NCI-H2171 (cell line): ENCODE data around the gene FOXK2.
"Not testable (repeated sequence)": the region's sequence is repeated elsewhere in the genome, so short reads cannot be mapped to it uniquely, and the experiment has no call there.

Source experiments
- DNase-seq: peaks from one replicate; lab custom pipeline; 2025; lab: John Stamatoyannopoulos, UW

Gene FOXK2

DNA sequence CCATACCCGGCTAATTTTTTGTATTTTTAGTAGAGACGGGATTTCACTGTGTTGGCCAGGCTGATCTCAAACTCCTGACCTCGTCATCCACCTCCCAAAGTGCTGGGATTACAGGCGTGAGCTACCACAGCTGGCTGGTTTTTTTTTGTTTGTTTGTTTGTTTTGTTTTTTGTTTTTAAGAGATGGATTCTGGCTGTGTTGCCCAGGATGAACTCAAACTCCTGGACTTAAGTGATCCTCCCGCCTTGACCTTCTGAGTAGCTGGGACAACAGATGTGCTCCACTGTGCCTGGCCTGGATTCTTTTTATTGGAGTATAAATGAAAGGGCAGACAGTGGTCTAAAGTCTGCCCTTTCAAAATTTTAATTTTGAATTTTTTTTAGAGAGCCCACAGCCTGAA is 44.7 kb downstream of the FOXK2 start:
- no peak for DNase-seq

DNA sequence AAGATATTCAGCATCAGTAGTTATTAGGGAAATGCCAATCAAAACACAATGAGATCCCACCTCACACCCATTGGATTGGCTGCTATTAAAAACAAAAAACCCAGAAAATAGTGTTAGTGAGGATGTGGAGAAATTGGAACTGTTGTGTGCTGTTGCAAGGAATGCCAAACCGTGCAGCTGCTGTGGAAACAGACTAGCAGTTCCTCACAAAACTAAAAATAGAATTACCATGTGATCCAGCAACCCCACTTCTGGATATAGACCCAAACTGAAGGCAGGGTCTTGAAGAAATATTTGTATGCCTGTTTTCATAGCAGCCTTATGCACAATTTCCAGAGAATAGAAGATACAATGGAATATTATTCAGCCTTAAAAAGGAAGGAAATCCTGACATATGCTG is 46.0 kb downstream of the FOXK2 start:
- DNase-seq, result no peak

DNA sequence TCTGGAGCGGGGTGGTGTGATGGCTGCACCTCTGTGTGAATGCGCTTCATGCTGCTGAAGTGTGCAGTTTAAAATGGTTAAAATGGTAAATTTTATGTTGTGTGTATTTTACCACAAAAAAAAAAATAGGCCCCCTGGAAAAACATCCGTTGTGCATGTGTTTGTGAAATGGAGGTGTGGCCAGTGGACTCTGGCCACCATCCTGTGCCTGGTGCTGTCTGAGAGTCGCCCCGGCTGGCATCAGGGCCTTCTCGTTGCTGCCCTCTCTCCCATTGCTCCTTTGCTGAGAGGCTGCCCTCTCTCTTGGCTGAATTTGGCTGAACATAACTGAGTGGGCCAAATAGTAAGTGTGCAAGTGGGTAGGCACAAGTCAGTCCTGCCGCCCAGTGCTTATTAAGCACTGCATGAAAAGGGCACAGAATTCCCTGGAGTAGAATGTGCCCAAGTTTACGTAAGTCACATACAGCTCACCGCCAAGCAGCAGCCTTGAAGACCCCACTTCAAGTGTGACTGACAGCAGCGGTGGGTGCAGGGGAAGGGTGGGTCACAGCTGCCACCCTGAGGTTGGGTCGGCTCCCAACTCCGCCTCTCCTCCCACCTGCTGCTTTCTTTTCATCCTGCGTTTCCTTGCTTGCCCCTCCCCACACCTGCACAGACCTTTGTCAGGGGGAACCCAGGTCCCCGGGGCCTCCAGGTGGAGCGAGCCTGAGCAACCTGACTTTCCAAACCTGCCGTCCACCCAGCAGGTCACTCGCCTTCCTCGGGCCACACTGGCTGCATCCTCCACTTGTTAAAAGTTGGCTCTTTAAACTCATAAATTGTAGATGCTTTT is 46.8 kb downstream of the FOXK2 start:
- no peak for DNase-seq

DNA sequence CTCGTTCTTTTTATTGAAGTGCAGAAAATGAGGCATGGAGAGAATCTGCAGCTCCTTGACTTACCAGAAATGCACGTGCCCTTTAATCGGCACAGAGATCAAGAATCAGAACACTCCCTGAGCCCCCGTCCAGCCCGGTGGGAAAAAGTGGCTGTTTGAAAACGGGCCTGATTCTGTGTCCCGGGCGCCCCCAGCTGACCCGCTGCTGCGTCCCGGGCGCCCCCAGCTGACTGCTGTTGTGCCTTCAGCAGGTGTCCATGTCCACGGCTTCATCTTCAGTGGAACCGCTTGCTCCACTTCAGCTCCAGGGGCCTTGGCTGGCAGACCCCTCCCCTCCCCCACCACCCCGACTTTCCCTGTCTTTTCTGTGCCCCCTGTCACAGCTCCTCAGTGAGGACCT is 47.8 kb downstream of the FOXK2 start:
- DNase-seq, result no peak

DNA sequence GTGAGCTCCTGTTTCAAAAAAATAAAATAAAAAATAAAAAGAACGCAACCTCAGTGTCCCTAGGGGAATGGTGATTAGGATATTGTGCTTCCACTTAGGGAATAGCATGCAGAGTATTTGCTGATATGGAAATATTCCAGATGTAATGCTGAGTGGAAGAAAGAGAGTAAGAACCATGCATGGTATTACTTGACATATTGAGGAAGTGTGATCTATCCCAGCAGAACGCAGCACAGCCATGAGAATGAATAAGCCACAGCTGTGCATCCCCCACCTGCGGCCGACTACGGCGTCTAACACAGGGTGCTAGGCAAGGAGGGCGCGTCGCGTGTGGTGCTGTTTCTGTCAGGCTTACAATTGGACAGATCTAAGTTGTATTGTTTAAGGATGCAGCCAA is 49.5 kb downstream of the FOXK2 start:
- DNase-seq, result no peak

DNA sequence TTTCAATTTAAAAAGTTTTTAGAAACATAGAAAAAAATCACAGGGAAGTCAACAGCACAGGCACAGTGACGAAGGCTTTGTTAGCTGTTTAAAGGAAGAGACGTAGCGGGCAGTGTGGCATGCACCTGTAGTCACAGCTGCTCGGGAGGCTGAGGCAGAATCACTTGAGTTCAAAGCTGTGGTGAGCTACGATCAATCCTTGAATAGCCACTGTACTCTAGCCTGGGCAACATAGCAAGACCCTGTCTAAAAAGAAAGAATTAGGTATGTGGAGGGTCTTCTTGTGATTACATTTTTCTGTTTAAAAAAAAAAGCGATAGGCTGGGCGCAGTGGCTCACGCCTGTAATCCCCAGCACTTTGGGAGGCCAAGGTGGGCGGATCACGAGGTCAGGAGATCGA is 50.1 kb downstream of the FOXK2 start:
- no peak for DNase-seq

DNA sequence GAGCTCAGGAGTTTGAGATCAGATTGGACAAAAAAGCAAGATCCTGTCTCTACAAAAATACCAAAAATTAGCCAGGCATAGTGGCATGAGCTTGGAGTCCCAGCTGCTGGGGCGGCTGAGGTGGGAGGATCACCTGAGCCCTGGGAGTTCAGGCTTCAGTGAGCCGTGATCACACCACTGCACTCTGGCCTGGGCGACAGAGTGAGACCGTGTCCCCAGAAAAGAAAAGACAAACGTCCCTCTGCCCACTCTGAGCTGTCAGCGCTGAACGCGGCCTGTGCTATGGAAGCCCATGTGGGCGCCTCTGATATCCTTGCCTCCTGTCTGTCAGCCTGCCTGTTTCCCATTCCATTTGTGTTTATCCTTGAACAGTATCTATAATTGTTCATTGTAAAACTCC is 50.7 kb downstream of the FOXK2 start:
- DNase-seq, result no peak

DNA sequence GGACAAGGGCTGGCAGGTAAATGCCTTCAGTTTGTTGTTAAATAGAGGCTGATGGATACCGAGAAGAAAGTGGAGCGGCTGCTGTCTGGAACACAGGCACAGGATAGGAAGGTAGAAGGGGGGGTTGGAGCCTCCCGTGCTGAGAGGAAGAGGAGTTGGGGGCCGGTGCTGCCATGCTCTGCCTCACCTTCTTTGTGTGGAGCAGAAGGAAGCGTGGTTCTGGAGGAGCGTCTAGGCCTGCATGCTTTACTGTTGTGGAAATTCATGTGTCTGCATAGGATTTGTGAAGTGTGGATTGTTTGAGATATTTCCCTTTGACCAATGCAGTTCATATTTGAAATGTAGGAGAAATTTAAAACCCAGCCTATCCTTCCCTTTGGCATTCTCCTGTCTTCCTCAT is 52.3 kb downstream of the FOXK2 start:
- DNase-seq, result no peak

DNA sequence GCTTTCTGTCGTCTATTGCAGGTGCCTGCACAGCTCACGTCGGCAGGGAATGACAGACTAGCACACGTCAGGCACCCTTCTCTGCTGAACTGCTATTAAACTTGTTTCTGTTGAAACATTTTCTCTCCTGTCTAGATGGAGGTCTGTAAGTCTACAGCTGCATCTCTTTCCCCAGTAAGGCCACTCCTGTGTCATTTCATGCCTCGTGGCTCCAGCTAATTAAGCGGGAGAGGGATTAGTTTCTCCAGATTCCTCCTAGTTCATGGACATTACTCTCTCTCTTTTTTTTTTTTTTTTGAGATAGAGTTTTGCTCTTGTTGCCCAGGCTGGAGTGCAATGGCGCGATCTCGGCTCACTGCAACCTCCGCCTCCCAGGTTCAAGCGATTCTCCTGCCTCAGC is 54.5 kb downstream of the FOXK2 start:
- DNase-seq, result no peak

DNA sequence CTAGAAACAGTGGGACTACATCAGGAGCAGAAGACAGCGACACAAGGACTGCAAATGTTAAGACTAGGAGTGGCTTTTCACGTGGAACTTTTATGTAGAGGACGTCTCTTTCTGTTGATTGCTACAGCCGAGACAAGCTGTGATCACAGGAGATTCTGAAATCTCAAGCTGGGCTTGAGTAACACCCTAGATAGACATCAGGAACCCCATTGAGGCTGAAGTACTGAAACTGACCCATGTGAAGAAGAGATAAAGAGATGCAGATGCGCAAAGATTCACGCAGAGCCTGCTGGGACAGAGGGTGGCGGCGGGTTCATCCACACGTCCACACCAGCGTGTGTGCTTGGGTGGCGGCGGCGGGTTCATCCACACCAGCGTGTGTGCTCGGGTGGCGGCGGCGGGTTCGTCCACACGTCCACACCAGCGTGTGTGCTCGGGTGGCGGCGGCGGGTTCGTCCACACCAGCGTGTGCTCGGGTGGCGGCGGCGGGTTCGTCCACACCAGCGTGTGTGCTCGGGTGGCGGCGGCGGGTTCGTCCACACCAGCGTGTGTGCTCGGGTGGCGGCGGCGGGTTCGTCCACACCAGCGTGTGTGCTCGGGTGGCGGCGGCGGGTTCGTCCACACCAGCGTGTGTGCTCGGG is 56.2 kb downstream of the FOXK2 start:
- not testable (repeated sequence) for DNase-seq

DNA sequence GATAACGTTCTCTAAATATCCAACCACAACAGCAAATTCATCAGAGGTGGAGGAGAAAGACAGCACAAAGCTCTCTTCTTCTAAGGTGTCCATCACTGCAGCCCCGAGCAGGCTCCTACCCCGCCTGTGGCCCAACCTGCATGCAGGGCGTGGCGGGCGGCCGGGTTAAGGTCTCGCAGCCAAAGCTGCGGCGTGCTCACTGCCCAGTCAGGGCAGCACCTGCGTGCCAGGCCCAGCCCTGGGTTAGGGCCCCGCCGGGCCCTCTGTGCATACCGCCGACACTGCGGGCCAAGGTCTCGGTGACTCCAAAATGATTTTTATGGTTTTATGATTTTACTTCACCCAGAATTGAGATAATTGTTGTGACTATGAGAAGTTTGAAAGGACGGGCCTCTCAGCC is 57.8 kb downstream of the FOXK2 start:
- no peak for DNase-seq

DNA sequence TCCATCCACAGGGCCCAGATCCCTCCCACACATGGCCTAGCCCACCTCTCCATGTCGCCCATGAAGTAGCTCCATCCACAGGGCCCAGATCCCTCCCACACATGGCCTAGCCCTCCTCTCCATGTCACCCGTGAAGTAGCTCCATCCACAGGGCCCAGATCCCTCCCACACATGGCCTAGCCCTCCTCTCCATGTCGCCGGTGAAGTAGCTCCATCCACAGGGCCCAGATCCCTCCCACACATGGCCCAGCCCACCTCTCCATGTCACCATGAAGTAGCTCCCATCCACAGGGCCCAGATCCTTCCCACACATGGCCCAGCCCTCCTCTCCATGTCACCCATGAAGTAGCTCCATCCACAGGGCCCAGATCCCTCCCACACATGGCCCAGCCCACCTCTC is 60.4 kb downstream of the FOXK2 start:
- DNase-seq, result not testable (repeated sequence)

DNA sequence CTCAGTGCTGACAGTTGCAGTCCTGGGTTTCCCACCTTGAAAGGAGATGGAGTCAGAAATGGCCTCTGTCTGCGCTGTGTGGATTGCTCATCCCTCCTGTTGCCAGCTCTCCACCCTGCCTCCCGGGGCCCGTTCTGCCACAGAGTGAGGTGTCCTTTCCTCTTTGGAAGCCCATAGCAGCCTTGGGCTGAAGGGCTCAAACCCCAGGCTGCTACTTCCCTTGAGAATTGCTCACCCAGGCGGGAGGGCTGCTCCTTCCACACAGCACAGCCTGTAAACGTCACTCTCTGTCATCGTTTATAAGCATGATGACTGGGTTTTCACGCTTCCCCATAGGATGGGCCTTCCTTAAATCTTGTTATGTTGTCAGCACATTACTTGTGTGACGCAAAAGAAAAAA is 62.7 kb downstream of the FOXK2 start:
- DNase-seq, result no peak

DNA sequence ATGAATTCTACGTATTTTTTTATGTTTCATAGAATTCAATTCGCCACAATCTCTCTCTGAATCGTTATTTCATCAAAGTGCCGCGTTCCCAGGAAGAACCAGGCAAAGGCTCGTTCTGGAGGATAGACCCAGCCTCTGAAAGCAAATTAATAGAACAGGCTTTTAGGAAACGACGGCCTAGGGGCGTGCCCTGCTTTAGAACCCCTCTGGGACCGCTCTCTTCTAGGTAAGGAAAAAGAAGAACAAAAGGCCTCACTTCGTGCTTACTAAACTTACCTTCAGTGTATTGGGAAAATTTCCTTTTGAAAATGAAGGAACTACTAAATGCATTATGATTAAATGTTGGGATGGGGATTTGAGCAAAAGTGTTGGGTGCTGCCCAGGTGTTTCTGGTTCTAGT is 63.2 kb downstream of the FOXK2 start:
- DNase-seq, result no peak

DNA sequence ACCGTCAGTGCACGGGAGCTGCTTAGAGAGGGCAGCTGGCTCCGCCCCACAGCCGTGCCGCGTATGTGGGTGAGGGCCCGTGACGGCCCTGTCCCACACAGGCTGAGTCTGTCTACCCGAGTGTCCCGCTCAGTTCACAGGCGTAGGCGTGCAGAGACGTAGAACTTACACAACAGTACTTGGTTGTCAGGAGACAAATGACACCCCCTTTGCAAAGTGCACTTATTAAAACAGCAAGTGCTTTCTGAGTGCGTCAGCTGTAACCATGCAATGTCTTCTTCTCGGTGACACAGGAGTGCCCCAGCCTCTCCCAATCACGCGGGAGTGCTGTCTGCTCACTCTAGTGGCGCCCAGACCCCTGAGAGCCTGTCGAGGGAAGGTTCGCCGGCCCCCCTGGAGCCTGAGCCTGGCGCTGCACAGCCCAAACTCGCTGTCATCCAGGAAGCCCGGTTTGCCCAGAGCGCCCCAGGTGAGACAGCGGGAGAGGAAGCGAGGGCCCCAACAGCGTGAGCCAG is 64.2 kb downstream of the FOXK2 start:
- no peak for DNase-seq

DNA sequence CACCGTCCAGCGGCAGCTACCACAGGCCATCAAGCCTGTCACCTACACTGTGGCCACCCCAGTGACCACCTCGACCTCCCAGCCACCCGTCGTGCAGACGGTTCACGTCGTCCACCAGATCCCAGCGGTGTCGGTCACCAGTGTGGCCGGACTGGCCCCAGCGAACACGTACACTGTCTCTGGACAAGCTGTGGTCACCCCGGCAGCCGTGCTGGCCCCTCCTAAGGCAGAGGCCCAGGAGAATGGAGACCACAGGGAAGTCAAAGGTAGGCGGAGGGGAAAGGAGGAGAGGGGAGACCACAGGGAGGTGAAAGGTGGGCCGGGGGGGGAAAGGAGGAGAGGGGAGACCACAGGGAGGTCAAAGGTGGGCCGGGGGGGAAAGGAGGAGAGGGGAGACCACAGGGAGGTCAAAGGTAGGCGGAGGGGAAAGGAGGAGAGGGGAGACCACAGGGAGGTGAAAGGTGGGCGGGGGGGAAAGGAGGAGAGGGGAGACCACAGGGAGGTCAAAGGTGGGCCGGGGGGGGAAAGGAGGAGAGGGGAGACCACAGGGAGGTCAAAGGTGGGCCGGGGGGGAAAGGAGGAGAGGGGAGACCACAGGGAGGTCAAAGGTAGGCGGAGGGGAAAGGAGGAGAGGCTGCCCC is 66.5 kb downstream of the FOXK2 start:
- not testable (repeated sequence) for DNase-seq

DNA sequence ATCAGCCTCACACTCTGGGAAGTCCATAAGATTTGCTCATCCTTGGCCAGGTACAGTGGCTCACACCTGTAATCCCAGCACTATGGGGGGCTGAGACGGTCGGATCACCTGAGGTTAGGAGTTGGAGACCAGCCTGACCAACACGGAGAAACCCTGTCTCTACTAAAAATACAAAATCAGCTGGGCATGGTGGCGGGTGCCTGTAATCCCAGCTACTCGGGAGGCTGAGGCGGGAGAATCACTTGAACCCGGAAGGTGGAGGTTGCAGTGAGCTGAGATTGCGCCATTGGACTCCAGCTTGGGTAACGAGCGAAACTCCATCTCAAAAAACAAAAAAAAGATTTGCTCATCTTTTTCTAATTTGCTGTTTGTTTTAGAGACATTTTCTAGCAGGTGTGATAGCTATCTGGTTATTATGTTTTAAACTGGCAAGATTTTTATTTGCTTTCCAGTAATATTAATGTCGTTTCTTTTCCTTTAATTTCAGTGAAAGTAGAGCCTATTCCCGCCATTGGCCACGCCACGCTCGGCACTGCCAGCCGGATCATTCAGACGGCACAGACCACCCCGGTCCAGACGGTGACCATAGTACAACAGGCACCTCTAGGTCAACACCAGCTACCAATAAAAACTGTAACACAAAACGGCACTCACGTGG is 67.2 kb downstream of the FOXK2 start:
- DNase-seq, result no peak

DNA sequence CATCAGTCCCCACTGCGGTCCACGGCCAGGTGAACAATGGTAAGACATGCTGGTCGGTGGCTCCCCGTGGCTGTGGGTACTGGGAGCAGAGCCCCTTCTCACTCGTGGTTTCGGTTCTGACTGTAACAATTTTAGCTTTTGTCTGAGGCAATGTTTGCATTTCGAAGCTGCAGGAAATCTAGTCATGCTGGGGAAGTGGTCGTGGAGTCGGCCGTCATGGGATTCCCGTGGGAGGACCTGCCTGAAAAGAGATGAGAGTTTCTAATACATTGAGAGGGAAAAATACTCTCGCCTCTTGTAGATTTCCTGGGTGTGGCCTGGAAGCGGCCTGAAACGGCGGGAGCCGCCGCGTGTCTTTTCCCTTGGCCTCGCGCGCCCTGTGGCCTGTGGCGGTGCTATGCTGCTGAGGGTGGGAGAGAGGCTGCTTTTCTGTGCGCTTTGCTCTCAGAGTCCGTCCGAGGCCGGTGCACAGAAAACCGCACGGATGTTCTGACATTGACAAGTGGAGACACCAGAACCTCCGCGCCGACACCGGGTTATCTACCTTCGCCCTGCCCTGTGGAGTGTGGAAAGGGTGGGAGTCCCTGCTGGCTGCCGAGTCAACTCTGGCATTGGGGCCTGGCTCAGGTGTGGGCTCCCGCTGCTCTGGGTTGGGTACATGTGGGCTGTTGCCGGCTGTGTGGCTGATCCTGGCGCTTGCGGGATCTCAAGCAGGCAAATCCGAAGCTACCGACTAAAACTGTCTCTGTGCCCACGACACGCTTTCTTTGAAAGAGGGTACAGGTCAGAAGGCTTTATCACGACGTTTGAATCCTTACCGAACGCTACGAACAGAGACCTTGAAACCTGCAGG is 67.9 kb downstream of the FOXK2 start:
- no peak for DNase-seq

DNA sequence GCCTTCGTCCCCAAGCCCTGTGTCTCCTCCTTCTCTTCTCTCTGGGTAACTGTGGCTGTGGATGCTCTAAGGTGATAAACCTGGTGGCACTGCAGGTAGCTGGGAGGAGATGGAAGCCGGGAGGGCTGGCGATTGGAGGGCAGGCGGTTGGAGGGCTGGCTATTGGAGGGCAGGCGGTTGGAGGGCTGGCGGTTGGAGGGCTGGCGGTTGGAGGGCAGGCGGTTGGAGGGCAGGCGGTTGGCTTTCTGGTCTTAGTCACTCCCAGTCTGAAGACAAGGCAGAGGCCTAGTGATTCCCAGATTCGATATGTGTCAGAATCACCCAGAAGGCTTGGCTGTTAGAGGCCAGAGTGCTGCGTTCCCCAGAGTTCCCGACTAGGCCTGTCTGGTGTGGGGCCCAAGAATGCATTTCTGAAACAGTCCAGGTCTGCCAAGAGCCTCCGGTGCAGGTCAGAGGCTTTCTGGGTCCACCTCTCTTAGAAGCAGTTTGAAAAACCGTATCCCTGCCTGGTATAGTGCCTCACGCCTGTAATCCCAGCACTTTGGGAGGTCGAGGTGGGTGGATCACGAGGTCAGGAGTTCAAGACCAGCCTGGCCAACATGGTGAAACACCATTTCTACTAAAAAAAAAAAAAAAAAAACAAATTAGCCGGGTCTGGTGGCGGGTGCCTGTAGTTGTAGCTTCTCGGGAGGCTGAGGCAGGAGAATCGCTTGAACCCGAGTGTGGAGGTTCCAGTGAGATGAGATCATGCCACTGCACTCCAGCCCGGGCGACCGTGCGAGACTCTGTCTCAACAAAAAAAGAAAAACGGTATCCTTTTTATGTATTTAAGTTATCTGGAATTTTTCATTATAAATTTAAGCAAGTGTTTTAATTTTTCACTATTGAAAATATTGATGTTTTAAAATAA is 69.0 kb downstream of the FOXK2 start:
- no peak for DNase-seq

DNA sequence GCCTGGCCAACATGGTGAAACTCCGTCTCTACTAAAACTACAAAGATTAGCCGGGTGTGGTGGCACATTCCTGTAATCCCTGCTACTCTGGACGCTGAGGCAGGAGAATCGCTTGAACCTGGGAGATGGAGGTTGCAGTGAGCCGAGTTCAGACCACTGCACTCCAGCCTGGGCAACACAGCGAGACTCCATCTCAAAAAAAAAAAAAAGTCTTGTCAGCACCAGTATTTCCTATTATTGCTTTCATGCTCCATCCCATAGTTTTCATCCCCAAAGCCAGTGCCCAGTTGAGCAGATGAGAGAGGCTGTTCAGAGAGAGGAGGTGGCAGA is 70.3 kb downstream of the FOXK2 start:
- no peak for DNase-seq

DNA sequence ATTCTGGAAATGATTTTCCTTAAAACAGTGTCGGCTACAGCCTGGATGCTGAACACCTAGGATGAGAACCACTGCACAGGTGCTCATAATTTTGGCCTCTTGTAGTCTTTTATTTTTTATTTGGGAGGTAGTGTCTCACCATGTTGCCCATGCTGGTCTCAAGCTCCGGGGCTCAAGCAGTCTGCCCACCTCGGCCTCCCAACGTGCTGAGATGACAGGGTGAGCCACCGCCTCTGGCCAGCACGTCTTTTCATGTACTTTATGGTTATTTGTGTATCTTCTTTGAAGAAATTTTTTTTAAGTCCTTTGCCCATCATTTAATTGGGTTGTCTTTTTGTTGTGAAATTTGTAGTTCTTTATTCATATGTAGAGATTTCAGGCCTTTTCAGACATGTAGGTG is 70.7 kb downstream of the FOXK2 start:
- no peak for DNase-seq
